GM10266 (cell line): ENCODE measurements around the gene P2RY6.

Experiments used
- DNase-seq: peaks from one replicate; pipeline ENCODE4 v3.0.0; 2012; ENCODE audit errors: extremely low spot score
- TF ChIP-seq, protein P1 (sequence below): IDR thresholded peaks from 2 replicates; pipeline ENCODE4 v1.5.1; 2012; ENCODE audit warnings: mild to moderate bottlenecking, low read depth; ENCODE audit not compliant: control insufficient read depth, insufficient read depth; ENCODE audit errors: missing control alignments

The P2RY6 gene

DNA sequence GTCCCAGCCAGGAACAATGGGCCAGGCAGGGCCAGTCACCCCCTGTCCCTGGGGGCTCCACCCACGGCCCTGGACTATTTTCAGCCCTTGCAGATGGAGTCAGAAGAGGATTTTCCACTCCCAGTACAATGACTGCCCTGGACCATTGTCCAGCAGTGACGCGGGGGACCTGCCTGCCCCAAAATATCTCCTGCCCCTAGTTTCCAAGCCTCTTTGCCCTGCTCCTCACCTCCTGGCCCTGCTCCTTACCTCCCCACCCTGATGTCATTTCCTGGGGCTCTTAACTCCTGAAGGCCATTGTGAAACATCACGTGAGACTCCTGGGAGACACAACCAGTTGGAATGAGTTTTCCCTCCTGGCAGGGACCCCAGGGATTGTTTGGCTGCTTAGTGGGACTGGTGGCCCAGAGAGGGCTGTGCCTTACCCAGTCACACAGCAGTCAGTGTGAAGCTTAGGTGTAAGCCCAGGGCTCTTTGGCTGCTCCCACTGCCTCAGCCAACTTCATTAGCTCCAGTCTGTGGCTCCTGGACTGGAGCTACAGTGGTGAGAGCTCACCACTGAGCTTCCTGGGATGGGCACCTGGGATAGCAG, 31.9 kb upstream of the P2RY6 start:
- no peak for DNase-seq
- TF ChIP-seq, protein P1, sequence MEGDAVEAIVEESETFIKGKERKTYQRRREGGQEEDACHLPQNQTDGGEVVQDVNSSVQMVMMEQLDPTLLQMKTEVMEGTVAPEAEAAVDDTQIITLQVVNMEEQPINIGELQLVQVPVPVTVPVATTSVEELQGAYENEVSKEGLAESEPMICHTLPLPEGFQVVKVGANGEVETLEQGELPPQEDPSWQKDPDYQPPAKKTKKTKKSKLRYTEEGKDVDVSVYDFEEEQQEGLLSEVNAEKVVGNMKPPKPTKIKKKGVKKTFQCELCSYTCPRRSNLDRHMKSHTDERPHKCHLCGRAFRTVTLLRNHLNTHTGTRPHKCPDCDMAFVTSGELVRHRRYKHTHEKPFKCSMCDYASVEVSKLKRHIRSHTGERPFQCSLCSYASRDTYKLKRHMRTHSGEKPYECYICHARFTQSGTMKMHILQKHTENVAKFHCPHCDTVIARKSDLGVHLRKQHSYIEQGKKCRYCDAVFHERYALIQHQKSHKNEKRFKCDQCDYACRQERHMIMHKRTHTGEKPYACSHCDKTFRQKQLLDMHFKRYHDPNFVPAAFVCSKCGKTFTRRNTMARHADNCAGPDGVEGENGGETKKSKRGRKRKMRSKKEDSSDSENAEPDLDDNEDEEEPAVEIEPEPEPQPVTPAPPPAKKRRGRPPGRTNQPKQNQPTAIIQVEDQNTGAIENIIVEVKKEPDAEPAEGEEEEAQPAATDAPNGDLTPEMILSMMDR: no peak

DNA sequence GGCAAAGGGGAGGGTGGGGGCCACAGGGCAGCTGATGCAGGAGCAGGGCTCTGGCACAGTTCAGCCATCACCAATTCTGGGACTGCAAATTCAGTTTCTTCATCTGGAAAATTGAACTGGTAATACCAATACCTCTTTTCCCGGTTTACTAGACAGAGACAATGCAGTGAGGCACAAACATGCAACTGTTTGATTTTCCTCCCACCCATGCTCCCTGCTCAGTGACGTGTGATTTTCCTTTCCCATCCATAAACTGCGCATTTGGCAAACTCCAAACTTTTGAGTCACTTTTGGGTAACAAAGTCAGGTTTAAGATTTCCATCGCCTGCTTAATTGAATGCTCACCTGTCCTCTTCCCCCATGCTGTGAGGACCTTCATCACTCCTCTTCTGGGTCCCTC, 30.8 kb upstream of the P2RY6 start:
- TF ChIP-seq, protein P1: no peak
- DNase-seq: no peak

DNA sequence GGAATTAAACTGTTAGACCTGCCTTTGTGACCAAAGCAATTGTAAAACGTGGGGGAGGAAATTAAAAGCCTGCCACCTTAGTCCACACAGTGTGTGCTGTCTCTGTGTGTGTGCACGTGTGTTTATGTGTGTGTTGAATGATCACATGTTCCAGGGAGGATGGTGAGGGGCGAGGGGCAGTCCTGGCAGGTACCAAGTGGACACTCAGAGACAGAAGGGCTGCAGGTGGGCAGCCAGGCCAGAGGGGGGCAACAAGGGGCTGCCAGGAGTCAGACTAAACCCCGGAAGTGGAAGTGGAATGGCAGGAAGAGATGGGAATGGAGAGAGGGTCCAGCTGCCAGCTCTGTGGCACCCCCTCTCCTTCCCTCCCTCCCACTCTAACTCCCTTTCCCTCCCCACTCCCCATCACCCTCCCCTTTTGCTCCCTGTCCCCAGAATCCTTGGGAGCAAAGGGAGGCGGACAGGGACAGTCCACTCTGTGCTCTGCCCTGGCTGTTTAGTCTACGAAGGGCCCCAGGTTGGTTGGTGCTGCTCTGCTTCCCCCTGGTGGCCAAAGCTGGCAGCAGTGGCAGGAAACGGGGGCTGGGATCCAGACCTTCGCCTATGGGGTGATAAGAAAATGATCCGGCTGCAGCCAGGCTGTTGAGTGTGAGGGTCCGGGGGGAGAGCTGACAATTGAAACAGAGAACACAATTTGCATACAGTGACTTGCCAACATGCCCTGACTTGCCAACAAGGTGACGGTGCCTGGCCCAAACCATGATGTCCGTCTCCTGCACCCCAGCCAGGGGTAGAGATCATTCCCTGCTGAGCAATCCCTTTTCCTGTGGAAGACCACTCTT, 29.7 kb upstream of the P2RY6 start:
- TF ChIP-seq, protein P1: peak; percentile 91
- peak; percentile 83 for DNase-seq

DNA sequence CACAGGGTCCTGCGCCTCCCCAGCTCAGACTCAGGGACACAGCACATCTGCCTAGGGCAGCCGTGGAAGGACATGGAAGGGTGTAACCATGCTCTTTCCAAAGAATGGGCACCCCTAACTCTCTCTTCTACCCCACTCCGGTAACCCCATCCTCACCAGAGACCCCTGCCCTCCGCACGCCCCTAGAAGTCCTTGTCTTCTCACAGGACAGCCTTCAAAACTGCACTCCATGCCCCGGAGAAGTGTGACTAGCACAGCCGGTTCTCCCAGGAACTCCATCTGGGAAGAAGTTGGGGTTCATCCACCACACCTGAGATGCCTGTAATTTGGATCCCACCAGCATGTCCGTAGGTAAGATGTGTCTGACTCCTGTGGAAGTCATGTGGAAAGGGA, 29.0 kb upstream of the P2RY6 start:
- TF ChIP-seq, protein P1: no peak
- no peak for DNase-seq

DNA sequence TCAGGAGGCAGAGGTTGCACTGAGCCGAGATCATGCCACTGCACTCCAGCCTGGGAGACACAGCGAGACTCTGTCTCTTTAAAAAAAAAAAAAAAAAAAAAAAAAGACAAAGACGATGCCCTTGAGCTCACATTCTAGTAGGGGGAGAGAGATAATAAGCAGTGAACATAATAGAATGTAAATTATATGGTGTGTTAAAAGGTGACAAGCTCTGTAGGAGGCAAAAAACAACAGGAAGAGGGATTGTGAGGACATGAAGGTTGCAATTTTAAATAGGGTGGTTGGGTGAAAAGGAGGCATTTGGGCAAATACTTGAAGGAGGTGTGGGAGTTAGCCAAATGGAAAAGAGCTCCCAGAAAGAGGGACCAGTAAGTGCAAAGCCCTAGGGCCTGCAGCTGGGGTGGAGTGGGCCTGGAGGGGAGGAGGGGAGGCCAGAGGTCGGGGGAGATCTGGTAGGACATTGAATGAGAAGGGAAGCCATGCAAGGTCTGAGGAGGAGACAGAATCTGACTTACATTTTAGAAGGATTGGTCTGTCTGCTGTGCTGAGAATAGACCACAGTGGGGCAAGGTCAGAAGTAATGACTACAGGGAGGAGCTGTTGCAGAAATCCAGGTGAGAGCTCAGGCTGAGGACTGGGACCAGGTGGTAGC, 27.4 kb upstream of the P2RY6 start:
- TF ChIP-seq, protein P1: no peak
- no peak for DNase-seq

DNA sequence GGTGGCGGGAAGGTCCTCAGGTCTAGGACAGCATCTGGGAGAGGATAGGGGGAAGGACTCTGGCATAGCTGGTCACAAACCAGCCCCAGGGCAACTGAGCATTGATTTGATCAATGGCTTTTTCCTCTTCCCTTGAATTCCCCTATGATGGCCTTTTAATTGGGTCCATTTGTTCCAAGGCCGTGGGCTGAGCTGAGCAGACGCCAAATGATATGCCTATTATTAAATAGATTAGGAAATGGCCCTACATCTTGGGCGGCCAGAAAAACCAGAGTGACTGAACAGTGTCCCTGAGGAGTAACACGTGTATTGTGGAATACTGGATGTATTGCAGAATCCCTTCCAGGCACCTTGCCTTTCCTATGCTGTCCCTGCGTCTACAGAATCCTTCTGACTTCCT, 26.7 kb upstream of the P2RY6 start:
- TF ChIP-seq, protein P1: no peak
- DNase-seq: no peak

DNA sequence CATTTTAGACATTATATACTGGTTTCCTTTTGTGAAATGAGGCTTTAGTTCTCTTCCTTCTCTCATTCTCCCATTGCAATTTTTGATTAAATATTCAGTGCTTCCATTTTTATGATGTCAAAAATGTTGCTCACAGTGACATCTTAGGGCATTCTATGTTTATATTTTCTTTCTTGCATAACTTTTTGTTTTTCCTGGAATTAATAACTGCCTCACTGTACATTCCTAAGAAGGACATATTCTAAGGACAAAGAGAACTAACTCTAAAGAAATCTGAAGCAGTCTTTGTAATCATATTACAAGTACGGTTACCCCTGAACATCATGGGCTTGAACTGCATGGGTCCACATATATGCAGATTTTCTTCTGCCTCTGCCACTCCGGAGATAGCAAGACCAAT, 25.8 kb upstream of the P2RY6 start:
- TF ChIP-seq, protein P1: no peak
- no peak for DNase-seq
